Measurements from ENCODE around the gene CYP27C1.

The CYP27C1 gene

DNA sequence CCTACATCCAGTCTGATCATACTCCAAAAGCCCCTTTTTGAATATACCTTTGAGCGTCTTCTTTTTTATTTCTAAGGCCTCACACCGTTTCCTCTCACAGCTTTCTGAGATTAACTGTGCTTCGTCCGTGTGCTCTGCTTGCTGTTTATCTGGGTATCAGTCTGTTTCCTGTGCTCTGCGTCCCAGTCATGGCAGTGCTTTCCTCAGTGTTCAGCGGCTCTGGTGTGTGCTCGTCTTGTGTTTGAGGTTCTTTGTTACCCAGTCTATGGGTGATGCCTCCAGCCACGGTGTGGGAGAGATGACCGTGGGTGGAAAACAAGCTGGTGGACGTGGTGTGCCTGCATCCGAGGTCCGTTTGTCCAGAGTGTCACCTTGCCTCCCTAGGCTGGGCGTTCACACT, 79.6 kb downstream of the CYP27C1 start:
- no peak for DNase-seq (ENCODE audit: low read depth)
- TF ChIP-seq, protein P1, sequence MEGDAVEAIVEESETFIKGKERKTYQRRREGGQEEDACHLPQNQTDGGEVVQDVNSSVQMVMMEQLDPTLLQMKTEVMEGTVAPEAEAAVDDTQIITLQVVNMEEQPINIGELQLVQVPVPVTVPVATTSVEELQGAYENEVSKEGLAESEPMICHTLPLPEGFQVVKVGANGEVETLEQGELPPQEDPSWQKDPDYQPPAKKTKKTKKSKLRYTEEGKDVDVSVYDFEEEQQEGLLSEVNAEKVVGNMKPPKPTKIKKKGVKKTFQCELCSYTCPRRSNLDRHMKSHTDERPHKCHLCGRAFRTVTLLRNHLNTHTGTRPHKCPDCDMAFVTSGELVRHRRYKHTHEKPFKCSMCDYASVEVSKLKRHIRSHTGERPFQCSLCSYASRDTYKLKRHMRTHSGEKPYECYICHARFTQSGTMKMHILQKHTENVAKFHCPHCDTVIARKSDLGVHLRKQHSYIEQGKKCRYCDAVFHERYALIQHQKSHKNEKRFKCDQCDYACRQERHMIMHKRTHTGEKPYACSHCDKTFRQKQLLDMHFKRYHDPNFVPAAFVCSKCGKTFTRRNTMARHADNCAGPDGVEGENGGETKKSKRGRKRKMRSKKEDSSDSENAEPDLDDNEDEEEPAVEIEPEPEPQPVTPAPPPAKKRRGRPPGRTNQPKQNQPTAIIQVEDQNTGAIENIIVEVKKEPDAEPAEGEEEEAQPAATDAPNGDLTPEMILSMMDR (conservative IDR thresholded peaks at IDR 0.05; ENCODE audit: low read length) = no peak
- H3K4me3 ChIP-seq (ENCODE audit: low read length) = no peak overlapping the region

DNA sequence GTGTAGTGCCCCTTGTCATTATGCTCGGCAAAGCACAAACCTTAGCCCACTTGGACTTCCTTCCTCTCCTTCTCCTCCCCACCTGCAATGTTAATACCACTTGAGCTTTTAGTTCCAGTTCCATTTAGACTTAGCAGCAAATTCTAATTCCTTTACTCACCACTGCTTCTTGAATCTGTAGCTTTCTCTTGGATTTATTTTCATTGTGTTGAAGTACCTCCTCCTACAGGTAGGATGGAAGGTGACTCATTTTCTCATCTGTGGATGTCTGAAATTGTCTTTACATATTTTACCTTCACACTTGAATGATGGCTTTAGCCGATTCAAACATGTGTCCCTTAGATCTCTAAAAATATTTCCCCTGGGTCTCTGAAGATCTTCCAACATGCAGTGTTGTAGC, 80.3 kb downstream of the CYP27C1 start:
- TF ChIP-seq, protein P1 (conservative IDR thresholded peaks at IDR 0.05; ENCODE audit: low read length) = no peak
- H3K4me3 ChIP-seq (ENCODE audit: low read length) = no peak overlapping the region
- DNase-seq (ENCODE audit: low read depth) = no peak

DNA sequence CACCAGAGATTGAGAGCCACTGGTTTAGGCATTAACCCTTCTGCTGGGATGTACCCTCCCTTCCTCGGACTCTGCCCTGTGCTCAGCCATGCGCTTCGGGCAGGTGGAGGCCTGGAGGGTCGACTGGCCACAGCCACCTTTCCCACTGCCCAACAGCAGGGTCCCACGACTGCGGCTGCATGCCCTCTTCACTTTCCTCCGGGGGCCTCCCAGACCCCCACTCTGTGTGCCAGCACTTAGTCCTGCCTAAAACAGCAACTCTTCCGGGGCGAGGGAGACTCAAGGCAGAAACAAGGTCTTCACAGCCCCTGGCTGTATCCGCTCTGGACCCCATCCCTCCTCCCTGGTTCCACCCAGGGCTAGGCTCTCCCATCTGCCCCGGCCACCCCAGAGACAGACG, 81.8 kb downstream of the CYP27C1 start:
- no peak for DNase-seq (ENCODE audit: low read depth)

GRCh38 chr2:127137741-127138140, 82.4 kb downstream of the CYP27C1 start:
- TF ChIP-seq, protein P1 (conservative IDR thresholded peaks at IDR 0.05; ENCODE audit: low read length) = no peak
- no peak for DNase-seq (ENCODE audit: low read depth)

More for the DNA sequence above, 81.8 kb downstream of the CYP27C1 start:
- TF ChIP-seq, protein P1 (conservative IDR thresholded peaks at IDR 0.05; ENCODE audit: low read length) = no peak
- no peak overlapping the region for H3K4me3 ChIP-seq (ENCODE audit: low read length)

DNA sequence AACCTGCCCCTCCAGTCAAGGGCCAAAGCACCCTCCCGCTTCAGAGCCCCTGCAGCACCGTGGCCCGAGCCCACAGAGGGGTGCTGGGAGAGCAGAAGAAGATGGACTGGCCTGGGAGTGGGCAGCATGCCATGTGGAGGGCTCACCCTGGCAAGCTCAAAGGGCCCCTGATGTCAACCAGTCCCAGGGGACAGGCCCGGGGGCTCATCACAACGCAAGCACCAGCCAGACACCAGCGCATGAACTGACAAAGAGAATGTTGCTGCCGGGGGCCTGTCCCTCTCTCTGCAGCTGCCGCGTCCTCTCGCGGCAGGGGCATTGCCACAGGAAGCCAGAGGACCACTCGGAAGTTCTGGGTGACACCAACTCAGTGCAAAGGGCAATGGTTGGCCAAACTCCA, 82.9 kb downstream of the CYP27C1 start:
- no peak overlapping the region for H3K4me3 ChIP-seq (ENCODE audit: low read length)
- TF ChIP-seq, protein P1 (conservative IDR thresholded peaks at IDR 0.05; ENCODE audit: low read length) = no peak
- no peak for DNase-seq (ENCODE audit: low read depth)

More at GRCh38 chr2:127137741-127138140, 82.4 kb downstream of the CYP27C1 start:
- no peak overlapping the region for H3K4me3 ChIP-seq (ENCODE audit: low read length)

DNA sequence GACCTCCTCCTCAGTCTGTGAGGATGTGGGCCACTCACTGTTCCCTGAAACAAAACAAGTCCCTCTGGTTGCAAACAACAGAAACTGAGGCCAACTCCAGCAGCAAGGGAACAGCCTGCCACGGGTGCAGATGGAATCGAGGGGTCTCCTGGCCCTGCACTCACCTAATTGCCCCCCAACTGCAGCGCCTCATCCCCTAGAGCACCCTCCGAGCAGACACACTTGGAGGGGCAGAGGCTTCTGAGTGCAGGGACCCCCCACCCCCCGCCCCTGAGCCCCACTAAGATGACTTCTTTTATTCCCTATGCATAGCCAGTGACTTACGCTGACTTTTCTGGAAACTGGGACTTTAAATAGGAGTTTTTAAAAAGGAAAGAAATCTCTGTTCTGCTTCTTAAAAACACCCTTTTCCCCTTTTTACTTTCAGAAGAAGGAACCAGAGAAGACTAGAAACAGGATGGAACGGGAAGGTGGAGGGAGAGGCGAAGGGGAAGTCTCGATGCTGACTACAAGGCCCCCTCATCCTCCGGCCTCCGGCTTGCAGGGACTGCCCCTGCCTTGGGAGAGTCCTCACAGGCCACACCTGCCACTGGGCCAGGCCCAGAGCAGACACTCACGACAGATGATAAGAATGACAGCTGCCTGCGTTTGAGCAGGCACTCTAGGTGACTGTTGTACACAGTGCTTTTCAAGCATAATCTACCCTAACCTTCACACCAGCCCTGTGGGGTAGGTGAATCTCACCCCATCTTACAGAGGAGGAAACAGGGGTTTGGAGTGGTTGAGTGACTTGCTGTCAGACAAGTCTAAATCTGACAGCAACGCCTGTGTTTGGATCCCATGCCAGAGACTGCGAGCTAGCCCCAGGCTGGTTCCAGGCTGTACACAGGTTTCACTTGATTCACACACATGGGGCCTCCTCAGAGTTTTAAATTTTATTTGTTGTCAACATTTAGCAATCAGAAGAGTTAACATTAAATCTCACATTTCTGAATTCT, 85.0 kb downstream of the CYP27C1 start:
- TF ChIP-seq, protein P1 (conservative IDR thresholded peaks at IDR 0.05; ENCODE audit: low read length) = no peak
- H3K4me3 ChIP-seq (ENCODE audit: low read length) = no peak overlapping the region
- no peak for DNase-seq (ENCODE audit: low read depth)

DNA sequence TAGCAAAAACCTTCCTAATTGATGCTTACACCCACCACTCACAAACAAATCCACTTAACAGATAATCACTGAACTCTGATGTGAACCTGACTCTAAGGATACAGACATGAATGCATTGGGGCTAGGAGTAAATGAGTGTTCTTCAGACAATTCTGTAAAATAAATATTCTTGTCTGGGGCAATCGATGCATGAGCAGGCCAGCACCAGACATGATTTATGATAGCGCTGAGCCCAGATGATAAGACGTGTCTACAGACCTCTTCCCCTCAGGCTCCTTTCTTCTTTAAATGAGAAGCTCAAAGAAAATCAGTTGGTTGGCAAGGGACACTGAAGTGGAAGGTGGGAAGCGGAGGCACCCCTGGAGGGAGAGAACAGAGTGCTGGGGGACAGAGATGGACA, 85.9 kb downstream of the CYP27C1 start:
- TF ChIP-seq, protein P1 (conservative IDR thresholded peaks at IDR 0.05; ENCODE audit: low read length) = no peak
- no peak for DNase-seq (ENCODE audit: low read depth)
- H3K4me3 ChIP-seq (ENCODE audit: low read length) = no peak overlapping the region
